ENCODE measurements around the gene PI4KA.
"Not testable (repeated sequence)": the region's sequence is repeated elsewhere in the genome, so short reads cannot be mapped to it uniquely, and the experiment has no call there.

PI4KA gene

DNA sequence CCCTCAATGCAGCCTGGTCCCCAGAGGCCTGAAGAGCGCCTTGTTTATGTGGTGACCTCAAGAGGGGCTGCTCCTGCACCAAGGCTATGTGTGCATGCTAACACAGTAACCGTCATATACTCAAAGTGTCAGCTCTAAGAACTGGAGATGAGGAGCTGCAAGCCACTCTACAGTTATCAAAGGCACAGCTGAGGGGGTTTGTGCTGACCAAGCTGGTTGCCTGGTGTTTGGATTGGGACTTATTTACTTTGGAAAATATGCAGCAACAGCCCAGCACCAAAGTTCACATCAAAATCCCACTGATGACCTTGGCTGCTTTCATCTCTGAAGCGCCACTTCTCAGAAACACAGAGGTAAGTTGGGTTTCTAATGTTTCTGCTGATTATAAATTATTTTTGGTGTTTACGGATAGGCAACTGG, 84.8 kb downstream of the PI4KA start, which contains the start of gene SERPIND1:
Gene SERPIND1 (plus strand): TSS at position 321 of the 420 bp plus-strand sequence. CDS start 5,200 bp downstream, outside the sequence.
- no peak for DNase-seq

- DNase-seq = no peak
Observed at GRCh38 chr22:20771918-20772625, 86.5 kb downstream of the PI4KA start.

DNA sequence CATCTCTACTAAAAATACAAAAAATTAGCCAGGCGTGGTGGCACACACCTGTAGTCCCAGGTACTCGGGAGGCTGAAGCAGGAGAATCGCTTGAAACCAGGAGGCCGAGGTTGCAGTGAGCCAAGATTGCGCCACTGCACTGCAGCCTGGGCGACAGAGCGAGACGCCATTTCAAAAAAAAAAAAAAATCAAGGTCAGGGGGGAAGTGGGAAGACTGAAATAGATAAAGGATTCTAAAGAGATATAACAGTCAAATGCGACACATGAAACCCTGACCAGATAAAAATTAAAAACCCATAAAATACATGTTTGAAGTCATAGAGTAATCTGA, 89.2 kb downstream of the PI4KA start:
- DNase-seq = not testable (repeated sequence)

DNA sequence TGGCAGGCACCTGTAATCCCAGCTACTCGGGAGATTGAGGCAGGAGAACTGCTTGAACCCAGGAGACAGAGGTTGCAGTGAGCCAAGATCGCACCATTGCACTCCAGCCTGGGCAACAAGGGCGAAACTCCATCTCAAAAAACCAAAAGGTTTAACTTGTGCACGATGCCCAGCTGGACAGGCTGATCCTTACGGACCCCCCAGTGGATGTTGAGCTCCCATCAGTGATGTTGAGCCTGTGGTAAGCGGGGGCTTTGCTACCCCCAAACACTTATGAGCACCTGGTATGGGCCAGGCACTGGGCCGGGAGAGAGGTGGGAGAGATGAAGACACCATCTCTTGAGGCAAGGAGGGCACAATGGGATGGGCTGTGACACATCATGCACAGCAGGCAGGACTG, 92.1 kb downstream of the PI4KA start:
- no peak for DNase-seq

DNA sequence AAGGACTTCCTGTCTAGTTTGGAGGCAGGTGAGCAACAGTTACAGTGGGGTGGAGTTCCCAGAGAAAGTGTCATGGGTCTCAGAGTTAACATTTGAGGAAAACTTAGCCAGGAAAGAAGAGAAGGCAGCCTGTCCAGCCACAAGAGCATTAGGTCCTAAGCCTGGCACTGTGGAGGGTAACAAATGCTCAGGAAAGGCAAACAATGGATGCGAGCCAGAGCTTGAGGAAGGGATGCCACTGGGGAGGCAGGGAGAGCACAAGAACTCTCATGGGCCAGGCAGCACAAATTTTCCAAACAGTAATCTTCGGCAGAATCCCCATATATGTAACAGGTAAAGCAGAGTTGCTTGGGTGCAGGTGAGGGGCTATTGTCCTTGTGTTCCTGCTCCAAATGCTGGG, 92.7 kb downstream of the PI4KA start:
- no peak for DNase-seq

DNA sequence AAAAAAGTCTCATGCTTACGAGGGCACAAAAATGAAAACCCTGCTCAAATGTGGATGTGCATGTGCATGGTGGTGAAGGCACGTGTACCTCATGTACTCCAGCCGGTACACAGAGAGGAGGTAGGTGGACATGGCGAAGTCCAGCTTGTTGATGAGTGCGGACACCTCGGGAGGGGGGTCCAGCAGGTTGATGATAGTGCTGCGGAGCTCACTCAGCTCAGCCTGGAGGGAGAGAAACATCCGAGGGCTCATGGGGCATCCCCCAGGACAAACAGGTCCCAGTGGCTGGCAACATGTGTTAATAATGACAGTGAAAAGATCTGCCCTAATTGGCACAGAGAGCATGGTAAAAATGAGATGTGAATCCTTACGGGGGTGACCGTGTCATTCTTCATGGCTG, 93.9 kb downstream of the PI4KA start:
- no peak for DNase-seq

DNA sequence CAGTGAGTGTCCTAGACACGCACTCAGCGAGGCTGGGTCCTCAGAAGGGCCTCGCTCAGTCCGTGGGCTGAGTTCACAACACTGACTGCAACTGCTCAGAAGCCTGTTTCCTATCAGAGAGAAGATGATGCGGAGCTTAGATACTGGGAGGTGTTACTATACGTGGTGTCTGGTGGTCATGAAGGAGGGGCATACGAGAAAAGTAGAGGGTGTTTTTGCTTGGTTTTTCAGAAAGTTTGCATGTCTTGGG, 94.2 kb downstream of the PI4KA start:
- no peak for DNase-seq

DNA sequence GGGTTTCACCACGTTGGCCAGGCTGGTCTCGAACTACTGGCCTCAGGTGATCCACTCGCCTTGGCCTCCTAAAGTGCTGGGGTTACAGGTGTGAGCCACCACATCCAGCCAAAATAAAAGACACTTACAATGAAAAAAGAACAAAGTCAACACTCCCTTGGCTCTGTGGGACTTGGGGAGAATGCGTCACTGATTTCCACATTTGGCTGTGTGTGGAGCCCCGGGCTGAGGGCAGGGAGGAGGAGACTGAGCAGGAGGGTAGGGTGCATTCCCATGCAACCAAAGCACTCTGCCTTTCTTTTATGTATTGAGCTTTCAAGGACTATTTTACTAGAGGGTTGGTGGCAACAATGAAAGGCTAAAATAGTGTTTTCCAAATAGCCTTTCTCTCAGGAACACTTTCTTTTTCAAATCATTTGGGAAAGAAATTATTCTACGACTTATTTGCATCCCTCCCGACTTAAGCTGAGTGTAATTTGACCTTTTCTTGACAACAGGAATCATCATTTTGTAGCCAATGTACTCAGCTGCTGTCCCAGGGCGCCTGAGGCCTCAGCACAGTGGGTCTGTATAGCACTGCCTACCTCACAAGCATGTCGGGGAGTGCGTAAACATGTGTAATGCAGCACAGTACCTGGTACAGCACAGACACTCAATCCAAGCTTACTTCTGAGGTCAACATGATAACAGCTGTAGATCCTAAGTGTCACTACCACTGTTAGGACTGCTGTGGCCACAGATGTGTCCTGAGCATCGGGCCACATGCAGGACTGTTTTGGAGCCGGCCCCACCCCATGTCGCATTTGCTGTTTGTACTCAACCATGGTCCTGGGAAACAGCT, 94.8 kb downstream of the PI4KA start:
- DNase-seq = no peak

DNA sequence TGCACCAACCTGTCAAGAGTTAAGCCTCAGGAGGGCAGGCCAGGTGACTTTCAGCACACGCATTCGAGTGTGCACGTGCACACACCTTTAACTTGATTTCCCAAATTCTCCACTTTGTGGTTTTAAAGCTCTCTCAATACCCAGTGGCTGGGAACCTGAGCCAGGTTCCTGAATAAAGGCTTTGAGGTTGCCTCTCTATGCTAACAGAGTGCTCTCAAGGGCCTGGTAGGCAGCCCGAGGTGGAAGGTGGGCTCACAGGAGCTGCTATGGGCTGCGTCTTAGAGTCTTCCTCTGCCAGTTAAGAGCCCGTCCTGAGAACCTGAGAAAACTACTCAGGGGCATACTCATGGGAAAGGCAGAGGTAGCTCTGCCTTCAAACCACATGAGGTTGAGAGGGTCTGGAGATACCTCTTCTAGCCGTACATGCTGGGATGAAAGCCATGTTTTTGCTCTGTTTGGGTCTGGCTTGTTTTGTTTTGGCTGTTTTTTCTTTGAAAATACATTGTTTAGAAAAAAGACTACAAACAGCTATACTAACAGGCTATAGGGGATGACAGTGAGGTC, 96.3 kb downstream of the PI4KA start:
- no peak for DNase-seq

GRCh38 chr22:20761536-20761935, 97.1 kb downstream of the PI4KA start:
- no peak for DNase-seq

DNA sequence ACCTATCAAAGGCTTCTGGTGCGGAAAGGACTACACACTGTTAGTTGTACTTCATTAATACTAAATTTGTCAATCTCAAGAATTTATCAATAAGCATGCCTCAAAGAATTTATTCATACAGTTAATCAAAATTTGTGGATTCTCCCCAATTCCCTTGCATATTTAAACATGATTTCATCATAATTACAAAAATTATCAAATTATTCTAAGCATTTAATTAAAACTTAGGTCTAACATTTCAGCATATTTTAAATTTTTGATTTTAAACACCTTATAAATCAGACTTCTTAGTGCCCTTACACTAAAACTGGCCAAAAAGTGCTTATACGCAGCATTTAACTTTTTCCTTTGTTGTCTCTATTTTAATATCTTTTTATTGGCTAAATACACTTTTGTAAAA, 98.5 kb downstream of the PI4KA start:
- no peak for DNase-seq

DNA sequence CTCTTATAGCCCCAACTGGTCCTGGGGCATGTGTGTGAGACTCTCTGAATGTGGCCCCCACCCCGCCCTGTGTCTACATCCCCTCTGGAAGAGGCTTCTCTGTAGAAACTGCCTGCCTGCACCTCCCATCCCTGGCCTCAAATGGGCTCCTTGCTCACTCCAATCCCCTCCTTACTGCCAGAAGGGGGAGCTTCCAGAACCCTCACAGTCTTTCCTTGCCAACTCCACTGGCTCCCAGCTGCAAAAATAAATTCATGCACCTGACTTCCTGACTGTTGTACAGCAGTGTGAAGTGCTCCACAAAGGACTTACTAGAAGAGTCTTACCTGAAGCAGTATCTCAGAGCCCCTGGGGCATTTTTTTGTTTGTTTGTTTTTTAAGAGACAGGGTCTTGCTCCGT, 99.9 kb downstream of the PI4KA start:
- DNase-seq = no peak

GRCh38 chr22:20756846-20757245, 101.8 kb downstream of the PI4KA start:
- no peak for DNase-seq

GRCh38 chr22:20752873-20753272, 105.7 kb downstream of the PI4KA start:
- no peak for DNase-seq

GRCh38 chr22:20752104-20752741, 106.4 kb downstream of the PI4KA start:
- DNase-seq = no peak

GRCh38 chr22:20751185-20751851, 107.3 kb downstream of the PI4KA start:
- no peak for DNase-seq

DNA sequence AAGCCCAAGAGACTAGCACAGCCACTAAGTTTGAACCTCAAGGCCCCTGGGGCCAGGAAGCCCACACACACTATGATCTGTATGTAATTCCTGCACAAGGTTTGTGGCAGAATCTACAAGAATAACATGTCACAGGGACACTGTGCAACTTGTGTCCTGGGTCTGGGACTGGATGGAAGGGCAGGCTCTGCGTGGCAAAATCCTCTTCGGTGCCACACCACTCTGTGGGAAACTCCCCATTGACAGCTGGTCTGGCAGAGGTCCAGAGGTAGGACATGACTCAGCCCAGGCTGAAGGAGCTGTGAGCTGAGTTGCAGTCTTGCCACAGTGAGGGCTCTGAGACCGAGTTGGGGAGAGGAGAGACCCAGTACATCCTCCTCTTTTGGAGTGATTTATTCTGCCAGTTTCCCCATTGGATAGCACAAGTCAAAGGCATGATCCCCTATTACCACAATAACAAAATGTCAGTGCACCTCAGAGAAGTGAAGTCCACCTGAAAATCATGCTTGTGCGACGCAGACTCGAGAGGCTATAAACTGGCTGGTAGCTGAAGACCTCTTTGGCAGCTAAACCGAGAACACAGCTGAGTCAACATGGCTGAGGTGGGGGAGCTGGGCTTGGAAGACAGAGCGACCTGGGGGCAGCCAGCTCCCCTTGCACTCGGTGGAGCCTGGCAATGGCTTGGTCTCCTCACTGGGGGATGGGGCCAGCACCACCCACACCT, 108.0 kb downstream of the PI4KA start:
- DNase-seq = no peak

GRCh38 chr22:20749453-20749852, 109.2 kb downstream of the PI4KA start:
- no peak for DNase-seq

DNA sequence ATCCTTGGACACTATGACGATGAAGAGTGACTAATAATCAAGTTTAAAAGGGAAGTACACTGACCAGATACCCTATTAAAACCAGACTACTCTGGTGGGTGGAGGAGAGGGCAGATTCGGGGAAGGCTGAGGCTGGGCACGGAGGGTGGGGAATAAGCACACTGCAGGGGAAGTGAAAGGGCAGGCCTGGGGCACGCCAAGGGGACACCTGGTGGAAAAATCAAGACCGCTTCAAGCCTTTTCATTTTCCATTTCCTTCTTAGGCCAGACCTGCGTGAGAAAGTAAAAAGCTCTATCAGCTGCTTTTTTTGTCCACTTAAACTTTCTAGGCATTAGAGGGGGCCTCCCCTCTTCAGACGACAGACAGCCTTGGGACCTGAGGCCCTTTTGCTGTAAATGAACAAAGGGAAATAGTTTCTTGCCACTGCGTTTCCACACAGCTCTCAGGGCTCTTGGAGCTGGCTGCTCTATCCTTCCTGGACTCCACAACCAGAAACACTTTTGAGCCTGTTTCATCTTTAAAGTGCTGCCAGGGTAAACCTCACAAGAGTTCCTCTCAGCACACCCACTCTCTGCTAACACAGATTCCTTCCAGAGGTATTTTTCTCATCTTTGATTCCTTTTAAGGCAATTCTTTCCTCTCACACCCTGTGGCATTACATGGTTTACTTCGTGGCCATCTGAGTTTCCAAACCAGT, 109.7 kb downstream of the PI4KA start:
- no peak for DNase-seq

DNA sequence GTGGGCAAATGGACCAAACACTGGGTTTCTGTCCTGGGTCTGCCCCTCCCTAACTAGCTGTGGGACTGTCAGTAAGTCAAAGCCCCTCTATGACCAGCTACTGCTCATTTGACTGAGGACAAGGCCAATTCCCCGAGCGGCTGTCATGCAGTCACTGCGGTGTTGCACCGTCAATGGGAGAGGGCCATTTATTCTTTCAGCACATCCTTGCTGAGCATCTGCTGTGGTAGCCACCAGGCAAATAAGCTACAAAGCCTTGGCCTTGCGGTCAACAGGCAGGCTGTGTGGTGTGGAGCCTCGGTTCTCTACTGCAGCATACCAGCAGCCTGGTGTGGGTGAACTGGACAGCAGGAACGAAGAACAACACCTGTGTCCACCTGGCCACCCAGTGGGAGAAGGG, 110.5 kb downstream of the PI4KA start:
- no peak for DNase-seq

GRCh38 chr22:20747223-20747622, 111.4 kb downstream of the PI4KA start:
- DNase-seq = no peak
